Endodermal cell (in vitro differentiated cells): ENCODE measurements around the gene KCNN3. TPM values are rescaled to one million over a fixed set of nuclear protein-coding genes. Genes with fewer than 3 reads are reported as not detected.
A peak's percentile ranks its signal among the peaks of the same experiment; 100 is the strongest.

Source experiments
- DNase-seq: peaks from one replicate; pipeline ENCODE4 v3.0.0-alpha.2; 2017
- H3K27ac ChIP-seq: 2 replicates; pipeline ENCODE4 v1.5.1; 2013; ENCODE audit warnings: mild to moderate bottlenecking, low read depth, low read length, moderate library complexity
- H3K27me3 ChIP-seq: 2 replicates; pipeline ENCODE4 v1.6.1; 2013; ENCODE audit warnings: mild to moderate bottlenecking, low read length, moderate library complexity; ENCODE audit not compliant: insufficient read depth, control insufficient read depth, poor library complexity, severe bottlenecking
- H3K36me3 ChIP-seq: 2 replicates; pipeline ENCODE4 v1.7.0; 2013; ENCODE audit warnings: mild to moderate bottlenecking, low read length, moderate library complexity; ENCODE audit not compliant: control insufficient read depth, insufficient read depth
- H3K4me1 ChIP-seq: one replicate; pipeline ENCODE4 v1.7.0; 2013; ENCODE audit warnings: low read length; ENCODE audit not compliant: control insufficient read depth, insufficient read depth
- H3K4me3 ChIP-seq: 2 replicates; pipeline ENCODE4 v1.5.1; 2013; ENCODE audit warnings: mild to moderate bottlenecking, low read length, moderate library complexity
- H3K9ac ChIP-seq: 2 replicates; pipeline ENCODE4 v1.6.1; 2013; ENCODE audit warnings: mild to moderate bottlenecking, low read length, moderate library complexity; ENCODE audit not compliant: poor library complexity, severe bottlenecking; ENCODE audit errors: extremely low read depth
- H3K9me3 ChIP-seq: 2 replicates; pipeline ENCODE4 v1.6.1; 2013; ENCODE audit warnings: mild to moderate bottlenecking, low read length, moderate library complexity; ENCODE audit not compliant: control insufficient read depth
- H3K27ac Mint-ChIP-seq: 2 replicates; pipeline ENCODE4 v1.8.0; 2020; ENCODE audit warnings: mixed read lengths
- H3K27me3 Mint-ChIP-seq: 2 replicates; pipeline ENCODE4 v1.8.0; 2021; ENCODE audit warnings: mild to moderate bottlenecking, mixed read lengths; ENCODE audit not compliant: insufficient read depth
- H3K36me3 Mint-ChIP-seq: 2 replicates; pipeline ENCODE4 v1.8.0; 2020; ENCODE audit warnings: low read depth, mixed read lengths
- H3K4me1 Mint-ChIP-seq: 2 replicates; pipeline ENCODE4 v1.8.0; 2020; ENCODE audit warnings: mixed read lengths
- H3K4me3 Mint-ChIP-seq: 2 replicates; pipeline ENCODE4 v1.8.0; 2020; ENCODE audit warnings: mild to moderate bottlenecking, moderate library complexity, mixed read lengths
- H3K9me3 Mint-ChIP-seq: 2 replicates; pipeline ENCODE4 v1.8.0; 2020; ENCODE audit warnings: mild to moderate bottlenecking, mixed read lengths
- WGBS, 2 experiments: methylation state at CpG; one replicate each; pipeline versions ENCODE4 v1.1.5 to v1.1.7; 2013; ENCODE audit warnings: missing lambda C conversion rate in 2 of 2, mixed read lengths in 1 of 2; ENCODE audit not compliant: insufficient coverage in 1 of 2, insufficient read length in 1 of 2; 5-methylcytosine and 5-hydroxymethylcytosine counted together
- total RNA-seq, 2 donors: library from RNA; stranded (reverse); fragmentation: NEBNext Ultra II Directional in 1 of 2; extraction: Animal tissue kit (Norgen Biotek cat#: 25700) in 1 of 2; gene quantifications; 2 replicates in 1 of 2; 3 replicates in 1 of 2; pipeline ENCODE4 v1.2.1, GENCODE V29; 2021
- TF ChIP-seq, protein P1 (sequence below): fragments of 200-600 bp; sonication (generic); conservative IDR thresholded peaks from 2 replicates; pipeline ENCODE4 v1.5.0; 2021; ENCODE audit warnings: antibody characterized with exemption, mild to moderate bottlenecking

The KCNN3 gene
- total RNA-seq, 2 donors from 2014 or later, result 0.57 to 0.75 TPM

DNA sequence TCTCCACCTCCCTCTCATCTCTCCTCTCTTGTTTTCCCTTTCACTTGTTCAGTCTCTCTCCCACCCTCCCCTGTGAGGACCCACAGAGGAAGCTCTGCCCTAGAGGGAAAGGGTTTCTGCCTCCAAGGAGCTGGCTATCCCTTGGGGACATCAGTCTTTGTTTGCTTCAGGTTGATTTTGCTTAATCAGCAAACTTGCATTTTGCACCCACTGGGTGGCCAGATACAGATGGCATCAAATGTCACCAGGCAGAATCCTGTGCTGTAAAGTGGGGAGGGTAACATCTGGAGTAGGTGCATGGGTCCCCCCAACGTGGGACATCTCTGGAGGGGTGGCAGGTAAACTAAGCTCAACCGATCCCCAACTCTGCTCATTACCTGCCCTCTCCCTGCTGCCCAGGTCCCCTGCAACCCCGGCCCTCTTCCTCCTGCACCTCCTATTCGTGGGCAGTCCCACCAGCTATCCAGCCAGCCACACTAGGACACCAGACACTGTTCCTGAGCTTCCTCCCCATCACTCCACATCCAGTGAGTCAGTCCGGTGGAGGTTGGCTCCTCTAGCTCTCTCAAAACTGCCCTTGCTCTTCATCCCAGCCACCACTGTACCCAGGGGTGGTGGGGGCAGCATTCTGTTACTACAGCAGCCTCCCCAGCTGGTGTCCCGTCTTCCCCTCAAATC is 123.3 kb downstream of the KCNN3 start:
- Histone ChIP-seq H3K27ac (peak overlapping the region; percentile 97), H3K9ac (no peak overlapping the region), H3K36me3 (no peaks in the 10 kb centered on the region), H3K27me3 (peaks cover 59% of the 10 kb centered on the region), H3K4me3 (no peak overlapping the region), H3K9me3 (no peaks in the 10 kb centered on the region), H3K4me1 (no peaks in the 10 kb centered on the region)
- H3K4me1 Mint-ChIP-seq, result peaks cover 22% of the 10 kb centered on the region
- H3K27me3 Mint-ChIP-seq, result peaks cover 53% of the 10 kb centered on the region
- H3K27ac Mint-ChIP-seq, result no peak overlapping the region
- no peaks in the 10 kb centered on the region for H3K36me3 Mint-ChIP-seq
- H3K4me3 Mint-ChIP-seq, result no peak overlapping the region
- DNase-seq, result peak; percentile 37
- no peaks in the 10 kb centered on the region for H3K9me3 Mint-ChIP-seq
- WGBS, 2 experiments, result 73 to 79% methylated on average over 5 to 6 of the region's 6 CpGs
- TF ChIP-seq, protein P1, sequence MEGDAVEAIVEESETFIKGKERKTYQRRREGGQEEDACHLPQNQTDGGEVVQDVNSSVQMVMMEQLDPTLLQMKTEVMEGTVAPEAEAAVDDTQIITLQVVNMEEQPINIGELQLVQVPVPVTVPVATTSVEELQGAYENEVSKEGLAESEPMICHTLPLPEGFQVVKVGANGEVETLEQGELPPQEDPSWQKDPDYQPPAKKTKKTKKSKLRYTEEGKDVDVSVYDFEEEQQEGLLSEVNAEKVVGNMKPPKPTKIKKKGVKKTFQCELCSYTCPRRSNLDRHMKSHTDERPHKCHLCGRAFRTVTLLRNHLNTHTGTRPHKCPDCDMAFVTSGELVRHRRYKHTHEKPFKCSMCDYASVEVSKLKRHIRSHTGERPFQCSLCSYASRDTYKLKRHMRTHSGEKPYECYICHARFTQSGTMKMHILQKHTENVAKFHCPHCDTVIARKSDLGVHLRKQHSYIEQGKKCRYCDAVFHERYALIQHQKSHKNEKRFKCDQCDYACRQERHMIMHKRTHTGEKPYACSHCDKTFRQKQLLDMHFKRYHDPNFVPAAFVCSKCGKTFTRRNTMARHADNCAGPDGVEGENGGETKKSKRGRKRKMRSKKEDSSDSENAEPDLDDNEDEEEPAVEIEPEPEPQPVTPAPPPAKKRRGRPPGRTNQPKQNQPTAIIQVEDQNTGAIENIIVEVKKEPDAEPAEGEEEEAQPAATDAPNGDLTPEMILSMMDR, result no peak

DNA sequence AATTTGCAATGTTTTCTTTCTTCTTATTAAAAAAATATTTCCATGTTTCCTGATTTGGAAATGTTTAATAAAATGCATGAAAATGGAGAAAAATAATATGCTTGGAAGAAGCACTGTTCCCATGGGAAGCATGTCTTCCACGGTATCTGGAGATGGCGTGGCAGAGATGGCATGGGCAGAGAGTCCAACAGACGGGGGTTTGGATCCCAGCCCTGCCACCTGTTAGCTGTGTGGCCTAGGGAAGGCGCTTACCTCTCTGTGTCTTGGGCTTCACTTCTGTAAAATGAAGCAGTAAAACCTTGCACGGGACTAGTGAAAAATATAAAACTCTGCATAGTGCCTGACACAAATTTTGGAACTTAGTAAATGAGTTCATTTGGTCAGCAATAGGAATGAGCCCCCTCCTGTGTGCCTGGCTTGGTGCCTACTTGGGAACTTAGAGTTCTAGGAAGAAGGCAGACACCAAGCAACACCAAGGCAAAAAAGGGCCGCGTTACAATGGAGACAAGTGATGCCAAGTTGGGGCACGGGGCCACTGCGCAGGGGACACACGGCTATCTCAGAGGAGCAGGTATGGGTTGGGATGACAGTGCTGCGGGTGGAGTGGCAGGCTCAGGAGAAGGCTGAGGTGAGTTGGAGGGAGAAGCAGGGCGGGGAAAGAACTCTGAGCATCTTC is 124.2 kb downstream of the KCNN3 start:
- TF ChIP-seq, protein P1, result no peak
- Histone ChIP-seq H3K27me3 (peaks cover 50% of the 10 kb centered on the region), H3K9me3 (no peaks in the 10 kb centered on the region), H3K4me1 (no peaks in the 10 kb centered on the region), H3K4me3 (no peak overlapping the region), H3K36me3 (no peaks in the 10 kb centered on the region), H3K9ac (no peak overlapping the region), H3K27ac (no peak overlapping the region)
- Mint-ChIP-seq H3K27me3 (peaks cover 45% of the 10 kb centered on the region), H3K4me3 (no peak overlapping the region), H3K9me3 (peaks cover 4% of the 10 kb centered on the region), H3K27ac (no peak overlapping the region), H3K36me3 (no peaks in the 10 kb centered on the region), H3K4me1 (peaks cover 24% of the 10 kb centered on the region)
- WGBS, 2 experiments, result 91 to 92% methylated on average over 11 to 12 of the region's 12 CpGs
- DNase-seq, result peak; percentile 22

DNA sequence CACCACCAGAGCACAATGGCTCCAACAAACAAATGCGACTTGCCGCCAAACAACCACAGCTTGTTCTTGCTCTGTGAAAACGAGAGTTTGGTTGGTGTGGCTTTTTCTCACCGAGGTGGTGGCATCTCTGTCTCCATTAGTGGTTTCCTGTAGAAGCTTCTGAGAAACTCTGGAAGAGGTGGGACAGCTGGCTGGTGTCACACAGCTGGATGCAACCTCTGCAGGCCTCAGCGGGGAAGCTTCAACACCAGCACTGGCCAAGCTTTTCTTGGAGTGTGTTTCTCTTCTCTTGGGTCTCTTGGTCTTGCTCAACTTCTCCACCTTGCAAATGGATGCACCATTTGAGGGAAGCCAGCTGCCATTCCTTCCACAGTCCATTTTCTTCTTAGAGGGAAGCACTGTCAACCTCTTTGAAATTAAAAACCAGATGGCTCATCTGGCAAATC is 124.8 kb downstream of the KCNN3 start:
- H3K9me3 Mint-ChIP-seq, result peaks cover 7% of the 10 kb centered on the region
- no peak overlapping the region for H3K27ac ChIP-seq
- H3K4me3 ChIP-seq, result no peak overlapping the region
- TF ChIP-seq, protein P1, result no peak
- WGBS, 2 experiments, result 82 to 85% methylated on average over 5 of the region's 5 CpGs
- no peak overlapping the region for H3K9ac ChIP-seq
- H3K9me3 ChIP-seq, result peaks cover under 1% of the 10 kb centered on the region
- H3K4me1 Mint-ChIP-seq, result peaks cover 24% of the 10 kb centered on the region
- peak; percentile 35 for DNase-seq
- no peaks in the 10 kb centered on the region for H3K36me3 Mint-ChIP-seq
- no peak overlapping the region for H3K4me3 Mint-ChIP-seq
- H3K27me3 Mint-ChIP-seq, result peaks cover 40% of the 10 kb centered on the region
- H3K36me3 ChIP-seq, result no peaks in the 10 kb centered on the region
- no peaks in the 10 kb centered on the region for H3K4me1 ChIP-seq
- no peak overlapping the region for H3K27ac Mint-ChIP-seq
- peaks cover 44% of the 10 kb centered on the region for H3K27me3 ChIP-seq
